Hepatocyte (in vitro differentiated cells): Measurements from ENCODE around the gene XYLT1.

Experiments used
- EZH2 ChIP-seq: fragments of 200-600 bp; sonication (generic); IDR thresholded peaks from 2 replicates; pipeline ENCODE4 v1.6.1; 2016; ENCODE audit warnings: antibody characterized with exemption, mild to moderate bottlenecking, borderline replicate concordance
- TF ChIP-seq, protein P1 (sequence below): fragments of 200-600 bp; sonication (generic); IDR thresholded peaks from 2 replicates; pipeline ENCODE4 v1.5.1; 2016; ENCODE audit warnings: antibody characterized with exemption, mild to moderate bottlenecking; ENCODE audit not compliant: poor library complexity

DNA sequence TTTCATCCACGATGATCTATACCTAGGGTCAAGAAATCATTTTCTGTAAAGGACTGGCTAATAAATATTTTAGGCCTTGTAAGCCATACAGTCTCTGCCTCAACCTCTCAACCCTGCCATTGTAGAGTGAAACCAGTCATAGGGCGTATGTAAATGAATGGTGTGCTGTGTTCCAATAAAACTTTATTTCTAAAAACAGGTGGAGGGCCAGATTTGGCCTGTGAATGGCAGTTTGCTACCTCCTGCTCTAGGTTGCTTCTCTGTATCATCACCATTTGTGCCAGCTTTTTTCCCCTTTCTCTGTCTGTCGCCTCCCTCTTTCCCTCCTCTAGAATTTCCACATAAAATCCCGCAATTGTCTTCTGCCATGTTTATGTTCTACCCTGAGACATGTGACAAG lies 181.7 kb downstream of the XYLT1 start:
- TF ChIP-seq EZH2 = no peak
- TF ChIP-seq, protein P1, sequence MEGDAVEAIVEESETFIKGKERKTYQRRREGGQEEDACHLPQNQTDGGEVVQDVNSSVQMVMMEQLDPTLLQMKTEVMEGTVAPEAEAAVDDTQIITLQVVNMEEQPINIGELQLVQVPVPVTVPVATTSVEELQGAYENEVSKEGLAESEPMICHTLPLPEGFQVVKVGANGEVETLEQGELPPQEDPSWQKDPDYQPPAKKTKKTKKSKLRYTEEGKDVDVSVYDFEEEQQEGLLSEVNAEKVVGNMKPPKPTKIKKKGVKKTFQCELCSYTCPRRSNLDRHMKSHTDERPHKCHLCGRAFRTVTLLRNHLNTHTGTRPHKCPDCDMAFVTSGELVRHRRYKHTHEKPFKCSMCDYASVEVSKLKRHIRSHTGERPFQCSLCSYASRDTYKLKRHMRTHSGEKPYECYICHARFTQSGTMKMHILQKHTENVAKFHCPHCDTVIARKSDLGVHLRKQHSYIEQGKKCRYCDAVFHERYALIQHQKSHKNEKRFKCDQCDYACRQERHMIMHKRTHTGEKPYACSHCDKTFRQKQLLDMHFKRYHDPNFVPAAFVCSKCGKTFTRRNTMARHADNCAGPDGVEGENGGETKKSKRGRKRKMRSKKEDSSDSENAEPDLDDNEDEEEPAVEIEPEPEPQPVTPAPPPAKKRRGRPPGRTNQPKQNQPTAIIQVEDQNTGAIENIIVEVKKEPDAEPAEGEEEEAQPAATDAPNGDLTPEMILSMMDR = no peak
